Subcutaneous adipose tissue (tissue), 4 donors: ENCODE measurements around the gene TMEM200A. TPM values are rescaled to one million over a fixed set of nuclear protein-coding genes. Genes with fewer than 3 reads are reported as not detected.

ENCODE experiments used
- total RNA-seq, 4 donors: library from RNA; depleted of rRNA; stranded (reverse); fragments of >200 nt; gene quantifications; one replicate each; pipeline ENCODE4 v1.1.0, GENCODE V29; 2016
- TF ChIP-seq, protein P1 (sequence below): fragments of 450-650 bp; IDR thresholded peaks from one replicate; pipeline ENCODE4 v1.5.1; 2016; ENCODE audit warnings: low read depth, mild to moderate bottlenecking, control low read depth, antibody characterized with exemption, moderate library complexity

TMEM200A gene
- total RNA-seq, 4 donors from 2014 or later, result 1.3 to 4.8 (median 2.4) TPM

GRCh38 chr6:130368576-130368975, 2.8 kb downstream of the TMEM200A start:
- TF ChIP-seq, protein P1, sequence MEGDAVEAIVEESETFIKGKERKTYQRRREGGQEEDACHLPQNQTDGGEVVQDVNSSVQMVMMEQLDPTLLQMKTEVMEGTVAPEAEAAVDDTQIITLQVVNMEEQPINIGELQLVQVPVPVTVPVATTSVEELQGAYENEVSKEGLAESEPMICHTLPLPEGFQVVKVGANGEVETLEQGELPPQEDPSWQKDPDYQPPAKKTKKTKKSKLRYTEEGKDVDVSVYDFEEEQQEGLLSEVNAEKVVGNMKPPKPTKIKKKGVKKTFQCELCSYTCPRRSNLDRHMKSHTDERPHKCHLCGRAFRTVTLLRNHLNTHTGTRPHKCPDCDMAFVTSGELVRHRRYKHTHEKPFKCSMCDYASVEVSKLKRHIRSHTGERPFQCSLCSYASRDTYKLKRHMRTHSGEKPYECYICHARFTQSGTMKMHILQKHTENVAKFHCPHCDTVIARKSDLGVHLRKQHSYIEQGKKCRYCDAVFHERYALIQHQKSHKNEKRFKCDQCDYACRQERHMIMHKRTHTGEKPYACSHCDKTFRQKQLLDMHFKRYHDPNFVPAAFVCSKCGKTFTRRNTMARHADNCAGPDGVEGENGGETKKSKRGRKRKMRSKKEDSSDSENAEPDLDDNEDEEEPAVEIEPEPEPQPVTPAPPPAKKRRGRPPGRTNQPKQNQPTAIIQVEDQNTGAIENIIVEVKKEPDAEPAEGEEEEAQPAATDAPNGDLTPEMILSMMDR, result no peak

GRCh38 chr6:130369831-130370230, 4.0 kb downstream of the TMEM200A start:
- TF ChIP-seq, protein P1, result no peak

DNA sequence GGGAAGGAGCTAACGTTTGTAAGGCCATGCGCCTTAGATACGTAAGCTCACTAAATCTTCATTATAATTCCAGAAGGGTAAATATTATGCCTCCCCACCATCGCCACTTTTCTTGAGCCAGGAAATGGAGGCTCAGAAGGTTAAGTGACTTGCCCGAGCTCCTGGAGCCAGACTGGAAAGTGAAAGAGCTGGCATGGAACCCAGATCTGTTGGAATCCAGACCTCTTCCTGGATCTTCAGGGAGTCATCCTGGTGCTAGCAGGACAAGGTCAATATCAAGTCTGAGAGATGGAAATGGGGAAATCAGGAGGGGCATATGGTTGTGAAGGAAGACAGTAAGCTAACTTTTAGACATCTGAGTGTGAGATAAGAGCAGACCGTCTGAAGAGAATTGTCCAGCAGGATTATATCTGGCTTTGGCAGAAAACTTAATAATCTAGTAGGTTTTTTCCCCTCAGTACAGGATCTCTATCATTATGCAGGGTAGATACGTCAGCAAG, 6.2 kb downstream of the TMEM200A start:
- TF ChIP-seq, protein P1, result no peak

DNA sequence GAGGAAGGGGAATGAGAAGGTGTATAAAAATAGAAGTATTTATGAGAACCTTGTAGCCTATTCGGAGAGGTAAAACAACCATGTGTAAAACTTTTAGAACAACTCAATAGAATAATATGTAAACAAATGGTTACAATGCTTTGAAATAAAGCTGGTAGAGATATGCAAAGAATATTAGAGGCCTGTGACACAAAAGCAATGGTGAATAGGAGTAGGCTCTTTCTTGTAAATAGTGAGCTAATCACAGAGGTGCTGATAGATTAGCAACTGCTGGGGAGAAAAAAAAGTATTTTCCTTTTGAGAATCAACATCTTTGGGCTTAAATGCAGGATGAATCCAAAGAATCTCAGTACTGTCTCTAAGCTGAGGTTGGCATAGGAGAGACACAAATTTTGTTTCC, 7.0 kb downstream of the TMEM200A start:
- TF ChIP-seq, protein P1, result no peak

GRCh38 chr6:130373992-130374391, 8.2 kb downstream of the TMEM200A start:
- TF ChIP-seq, protein P1, result no peak

GRCh38 chr6:130376936-130377335, 11.1 kb downstream of the TMEM200A start:
- TF ChIP-seq, protein P1, result no peak

- TF ChIP-seq, protein P1, result no peak
These were observed 11.6 kb downstream of the TMEM200A start for GRCh38 chr6:130377371-130377770.
